ENCODE data around the gene GATAD2A. TPM values are rescaled to one million over a fixed set of nuclear protein-coding genes. Genes with fewer than 3 reads are reported as not detected.

The GATAD2A gene
- total RNA-seq, 1 donor from 2014 or later = 84.0 TPM

- H3K27ac ChIP-seq = no peak overlapping the region
- no peaks in the 10 kb centered on the region for H3K27me3 ChIP-seq (ENCODE audit: low read depth)
- peaks cover 61% of the 10 kb centered on the region for H3K4me1 ChIP-seq
- no peak for TF ChIP-seq CTCF (IDR thresholded peaks at IDR 0.05)
- no peak overlapping the region for H3K4me3 ChIP-seq
- H3K36me3 ChIP-seq = no peaks in the 10 kb centered on the region
- DNase-seq = no peak
- H3K9me3 ChIP-seq = no peaks in the 10 kb centered on the region
- no peak for ATAC-seq
- intact Hi-C loops (cut with DNase I) = no loop called here
These were observed 10.8 kb downstream of the GATAD2A start for GRCh38 chr19:19416280-19416679.

GRCh38 chr19:19417046-19417445, 11.6 kb downstream of the GATAD2A start:
- intact Hi-C loops (cut with DNase I) = no loop called here
- no peak for TF ChIP-seq CTCF (IDR thresholded peaks at IDR 0.05)
- no peak overlapping the region for H3K27ac ChIP-seq
- DNase-seq = no peak
- no peaks in the 10 kb centered on the region for H3K9me3 ChIP-seq
- H3K4me3 ChIP-seq = no peak overlapping the region
- no peaks in the 10 kb centered on the region for H3K36me3 ChIP-seq
- H3K4me1 ChIP-seq = peaks cover 63% of the 10 kb centered on the region
- H3K27me3 ChIP-seq (ENCODE audit: low read depth) = no peaks in the 10 kb centered on the region
- no peak for ATAC-seq

- DNase-seq (no peak), ATAC-seq (no peak)
- Histone ChIP-seq H3K4me1 (peaks cover 66% of the 10 kb centered on the region), H3K27ac (no peak overlapping the region), H3K9me3 (no peaks in the 10 kb centered on the region), H3K4me3 (no peak overlapping the region), H3K36me3 (no peaks in the 10 kb centered on the region), H3K27me3 (ENCODE audit: low read depth) (no peaks in the 10 kb centered on the region)
- no peak for TF ChIP-seq CTCF (IDR thresholded peaks at IDR 0.05)
- intact Hi-C loops (cut with DNase I) = no loop called here
These were observed 12.3 kb downstream of the GATAD2A start for GRCh38 chr19:19417628-19418245.

- DNase-seq = no peak
- H3K9me3 ChIP-seq = no peaks in the 10 kb centered on the region
- no peaks in the 10 kb centered on the region for H3K27me3 ChIP-seq (ENCODE audit: low read depth)
- intact Hi-C loops (cut with DNase I) = no loop called here
- TF ChIP-seq CTCF (IDR thresholded peaks at IDR 0.05) = no peak
- no peak overlapping the region for H3K27ac ChIP-seq
- peaks cover 69% of the 10 kb centered on the region for H3K4me1 ChIP-seq
- ATAC-seq = peak in 1 of 2 donors; percentile 20
- H3K36me3 ChIP-seq = no peaks in the 10 kb centered on the region
- no peak overlapping the region for H3K4me3 ChIP-seq
These were observed 13.2 kb downstream of the GATAD2A start for GRCh38 chr19:19418555-19419260.

GRCh38 chr19:19420570-19421298, 15.3 kb downstream of the GATAD2A start:
- H3K4me1 ChIP-seq = peaks cover 63% of the 10 kb centered on the region
- H3K27ac ChIP-seq = no peak overlapping the region
- DNase-seq = no peak
- no peaks in the 10 kb centered on the region for H3K27me3 ChIP-seq (ENCODE audit: low read depth)
- peak; percentile 28 to 47 for ATAC-seq
- no peaks in the 10 kb centered on the region for H3K36me3 ChIP-seq
- no peak for TF ChIP-seq CTCF (IDR thresholded peaks at IDR 0.05)
- no peak overlapping the region for H3K4me3 ChIP-seq
- H3K9me3 ChIP-seq = no peaks in the 10 kb centered on the region
- intact Hi-C loops (cut with DNase I) = no loop called here
